HG02623 (cell line): ENCODE measurements around the gene NOS1.

Experiments
- ATAC-seq: cut with Tn5 transposase; IDR thresholded peaks from one replicate; pipeline ENCODE4 v1.9.1; 2021; ENCODE audit warnings: moderate library complexity; ENCODE audit not compliant: unreplicated experiment

The NOS1 gene

DNA sequence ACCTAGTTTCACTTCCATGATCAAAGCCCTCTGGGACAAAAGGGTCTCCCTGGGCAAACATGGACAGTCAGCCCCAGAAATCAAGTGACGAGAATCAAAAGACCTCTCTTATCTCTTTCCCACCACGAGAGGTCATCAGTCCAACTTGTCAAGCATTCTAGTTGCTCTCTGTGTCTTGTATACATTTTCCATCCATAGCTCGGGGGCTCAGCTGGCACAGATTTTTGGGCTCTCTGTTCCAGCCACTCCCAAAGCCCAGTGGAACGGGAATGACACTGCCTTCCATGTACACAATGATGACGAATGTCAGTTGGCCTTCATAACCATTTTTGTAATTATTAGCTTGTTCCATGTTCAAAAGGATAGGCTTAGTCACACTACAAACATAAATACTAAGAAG, 29.7 kb downstream of the NOS1 start:
- no peak for ATAC-seq

DNA sequence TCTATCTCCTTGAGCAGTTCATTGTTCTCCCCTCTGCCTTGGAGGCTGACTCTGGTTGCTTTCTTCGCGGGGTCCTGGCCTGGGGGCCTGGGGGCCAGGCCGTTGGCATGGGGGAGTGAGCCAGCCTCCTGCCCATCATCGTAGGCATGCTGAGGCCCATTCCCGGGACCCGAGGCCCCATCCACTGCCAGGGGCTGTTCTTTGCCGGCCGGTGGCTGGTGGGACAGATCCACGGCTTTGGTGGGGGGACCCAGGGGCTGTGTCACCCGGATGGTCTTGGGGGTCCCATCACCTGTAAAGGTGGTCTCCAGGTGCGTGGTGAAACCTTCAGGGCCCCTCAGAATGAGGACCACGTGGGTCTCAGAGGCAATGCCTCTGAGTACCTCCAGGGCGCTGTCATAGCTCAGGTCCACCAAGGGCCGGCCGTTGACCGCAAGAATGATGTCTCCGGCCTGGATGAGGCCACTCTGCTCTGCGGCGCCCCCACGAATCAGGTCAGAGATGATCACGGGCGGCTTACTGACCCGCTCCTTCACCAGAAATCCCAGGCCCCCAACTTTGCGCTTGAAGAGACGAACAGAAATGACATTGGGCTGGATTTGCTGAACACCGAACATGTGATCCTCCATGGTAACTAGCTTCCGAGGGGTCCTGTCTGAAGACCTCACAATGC, 30.8 kb downstream of the NOS1 start:
- ATAC-seq, result no peak

DNA sequence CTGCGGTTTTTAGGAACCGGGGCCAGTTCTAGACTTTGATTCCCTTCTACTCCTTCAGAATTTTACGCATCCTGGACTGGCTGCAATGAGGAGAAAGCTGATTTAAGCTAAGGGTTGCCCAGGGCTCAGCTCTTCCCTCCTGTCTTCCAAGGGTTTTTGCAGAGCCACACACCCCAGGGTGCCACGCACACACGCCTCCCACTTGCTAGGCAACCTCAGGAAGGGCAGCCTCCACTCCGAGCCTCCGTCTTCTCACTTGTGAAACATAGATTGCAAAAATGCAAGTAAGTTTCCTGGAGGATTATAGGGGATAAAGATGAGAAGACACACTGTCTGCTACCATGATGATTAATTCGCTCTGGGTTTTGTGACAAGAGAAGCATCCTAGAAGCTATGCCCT, 31.7 kb downstream of the NOS1 start:
- no peak for ATAC-seq

DNA sequence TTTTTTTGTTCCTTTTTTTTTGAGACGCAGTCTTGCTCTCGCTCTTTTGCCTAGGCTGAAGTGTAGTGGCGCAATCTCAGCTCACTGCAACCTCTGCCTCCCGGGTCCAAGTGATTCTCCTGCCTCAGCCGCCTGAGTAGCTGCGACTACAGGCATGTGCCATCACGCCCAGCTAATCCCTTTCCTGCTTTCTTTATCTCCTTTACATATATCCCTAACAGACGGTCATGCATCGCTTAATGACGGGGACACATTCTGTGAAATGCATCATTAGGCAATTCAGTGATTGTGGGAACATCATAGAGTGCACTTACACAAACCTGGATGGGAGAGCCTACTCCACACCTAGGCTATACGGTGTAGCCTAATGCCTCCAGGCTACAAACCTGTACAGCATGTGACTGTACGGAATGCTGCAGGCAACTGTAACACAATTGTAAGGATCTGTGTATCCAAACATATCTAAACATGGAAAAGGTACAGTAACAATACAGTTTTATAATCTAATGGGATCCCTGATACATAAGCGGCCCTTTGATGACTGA, 32.8 kb downstream of the NOS1 start:
- ATAC-seq, result no peak

DNA sequence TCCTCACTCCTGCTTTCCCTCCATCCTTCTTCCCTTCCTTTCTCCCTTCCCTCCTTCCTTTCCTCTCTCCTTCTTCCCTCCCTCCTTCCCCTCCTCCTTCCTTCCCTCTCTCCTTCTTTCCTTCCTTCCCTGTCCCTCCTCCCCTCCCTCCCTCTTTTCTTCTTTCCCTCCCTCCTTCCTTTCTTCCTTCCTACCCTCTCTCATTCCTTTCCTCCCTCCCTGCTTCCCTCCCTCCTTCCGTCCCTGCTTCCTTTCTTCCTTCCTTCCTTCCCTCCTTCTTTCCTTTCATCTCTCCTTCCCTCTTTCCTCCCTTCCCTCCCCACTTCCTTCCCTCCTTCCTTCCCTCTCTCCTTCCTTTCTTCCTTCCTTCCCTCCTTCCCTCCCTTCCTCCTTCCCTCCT, 39.0 kb downstream of the NOS1 start:
- no peak for ATAC-seq

DNA sequence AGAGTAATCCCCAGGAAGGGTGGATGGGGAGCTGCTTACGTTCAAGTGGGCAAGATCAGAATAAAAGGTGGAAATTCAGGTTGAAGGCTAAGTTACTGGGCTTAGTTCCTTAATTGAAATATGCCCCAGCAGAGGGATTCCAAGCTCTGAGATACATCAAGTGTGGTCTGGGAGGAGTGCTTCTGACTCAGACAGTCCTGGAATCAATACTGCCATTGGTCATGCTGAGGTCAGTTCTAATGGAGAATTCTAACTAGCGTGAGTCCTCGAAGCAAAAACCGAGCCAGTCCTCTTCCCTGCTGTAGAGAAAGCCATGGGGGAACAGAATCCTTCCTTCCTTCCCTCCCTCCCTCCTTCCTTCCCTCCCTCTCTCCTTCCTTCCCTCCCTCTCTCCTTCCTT, 39.9 kb downstream of the NOS1 start:
- ATAC-seq, result no peak

DNA sequence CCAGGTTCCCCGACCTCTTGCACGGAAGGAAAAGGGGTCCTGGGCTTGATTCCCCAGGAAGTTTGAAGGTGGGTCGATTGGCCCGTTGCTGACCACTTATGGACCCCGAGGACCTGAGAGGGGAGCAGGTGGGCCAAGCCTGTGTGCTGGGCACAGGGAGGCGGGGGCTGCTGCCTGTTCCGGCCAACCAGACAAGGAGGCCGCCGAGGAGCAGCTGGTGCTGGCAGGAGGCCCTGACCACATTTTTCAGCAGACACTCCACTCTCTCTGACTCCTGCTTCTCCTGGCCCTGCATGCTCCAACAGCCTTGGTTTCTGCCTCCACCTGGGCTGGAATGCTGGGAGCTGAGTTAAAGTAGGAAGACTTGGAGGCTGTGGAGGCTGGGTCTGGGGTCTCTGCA, 42.8 kb downstream of the NOS1 start:
- ATAC-seq, result no peak

DNA sequence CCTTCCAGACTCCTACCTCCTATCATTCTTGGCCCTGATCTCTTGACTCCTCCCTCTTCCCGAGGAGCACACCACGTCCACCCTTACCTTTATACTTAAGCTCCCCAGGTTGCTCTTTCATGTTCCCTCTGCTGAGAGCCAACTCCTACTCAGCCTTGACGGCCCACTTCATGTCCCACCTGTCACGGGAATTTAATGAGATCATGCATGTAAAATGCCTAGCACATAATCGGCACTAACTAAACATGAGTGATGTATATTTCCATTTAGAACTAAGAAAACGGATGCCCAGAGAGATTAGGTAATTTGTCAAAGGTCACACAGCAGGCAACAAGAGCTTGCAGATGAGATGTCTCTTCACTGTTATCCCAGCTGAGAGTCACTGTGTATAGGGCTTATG, 45.1 kb downstream of the NOS1 start:
- ATAC-seq, result no peak

DNA sequence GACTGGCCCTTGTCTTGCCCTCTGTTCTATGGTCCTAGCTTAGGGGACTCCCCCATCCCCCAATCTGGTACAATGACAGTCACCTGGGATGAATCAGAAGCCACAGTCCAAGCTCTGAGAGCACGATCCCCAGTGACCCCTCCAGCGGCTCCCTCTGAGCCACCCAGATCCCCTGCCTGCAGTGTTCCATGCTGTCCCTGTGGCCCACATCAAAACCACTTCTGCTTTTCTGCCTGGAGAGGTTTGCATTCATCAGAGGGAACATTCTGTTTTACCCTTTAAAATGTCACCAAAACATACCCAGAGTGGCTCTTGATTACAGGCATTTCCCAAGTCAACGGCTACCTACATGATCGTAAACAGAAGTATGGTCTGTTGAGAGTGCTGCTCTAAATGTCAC, 47.5 kb downstream of the NOS1 start:
- no peak for ATAC-seq

DNA sequence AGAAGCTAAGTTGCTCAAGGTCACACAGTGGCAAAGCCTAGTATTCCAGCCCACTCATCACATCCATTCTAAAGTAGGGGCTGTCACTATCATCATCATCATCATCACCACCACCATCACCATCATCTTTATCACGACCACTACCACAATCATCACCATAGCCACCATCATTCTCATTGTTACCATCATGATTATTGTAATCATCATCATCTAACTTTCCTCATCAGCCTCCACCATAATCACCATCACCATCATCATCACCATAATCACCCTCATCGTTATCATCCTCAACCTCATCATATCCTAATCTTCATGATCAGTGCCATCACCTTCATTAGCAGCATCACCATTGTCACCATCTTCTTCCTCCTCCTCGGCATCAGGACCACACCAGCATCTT, 48.7 kb downstream of the NOS1 start:
- ATAC-seq, result no peak

DNA sequence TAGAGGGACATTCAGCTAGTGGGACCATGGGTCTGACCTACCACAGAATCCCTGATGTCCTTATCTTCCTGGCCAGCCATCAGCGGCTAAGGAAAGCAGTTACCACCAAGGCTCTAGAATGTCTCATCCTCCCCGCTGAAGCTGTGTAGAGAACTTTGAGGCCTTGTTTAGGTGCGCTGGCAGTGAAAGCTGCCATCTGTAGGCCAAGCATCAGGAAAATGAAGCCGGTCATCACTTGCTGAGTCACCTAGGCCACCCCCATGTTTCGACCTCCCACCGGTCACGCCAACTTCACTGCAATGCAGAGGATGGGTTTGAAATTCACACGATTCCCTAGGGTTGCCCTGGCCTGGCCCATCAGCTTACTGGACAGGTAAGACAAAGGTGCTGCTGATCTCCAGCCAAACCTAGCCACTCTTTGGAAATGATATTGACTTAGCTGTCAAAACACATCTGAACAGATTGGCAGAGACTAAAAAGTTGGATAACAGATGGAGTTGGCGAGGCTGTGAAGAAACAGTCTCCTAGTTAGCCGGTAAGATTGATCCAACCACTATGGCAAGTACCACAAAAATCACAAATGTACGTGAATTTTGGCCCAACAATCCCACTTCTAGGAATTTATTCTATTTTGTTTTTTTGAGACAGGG, 52.0 kb downstream of the NOS1 start:
- no peak for ATAC-seq

DNA sequence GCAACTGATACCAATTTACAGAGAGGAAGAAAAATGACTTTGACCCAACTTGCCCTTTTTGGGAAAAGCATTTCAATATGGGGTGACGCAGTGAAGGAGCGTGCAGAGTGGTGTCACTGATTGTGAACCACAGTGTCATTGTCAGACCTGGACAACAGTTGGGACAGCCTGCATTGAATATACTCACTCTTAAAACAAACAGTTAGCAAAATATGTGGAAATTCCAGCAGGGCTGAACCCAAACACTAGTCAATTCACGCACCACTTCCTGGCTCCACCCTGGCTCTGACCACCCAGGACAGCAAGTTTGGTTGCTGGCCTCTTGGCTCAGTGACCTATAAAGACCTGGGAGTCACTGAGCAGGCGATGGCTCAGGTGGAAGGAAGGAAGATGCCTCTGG, 61.3 kb downstream of the NOS1 start:
- no peak for ATAC-seq

DNA sequence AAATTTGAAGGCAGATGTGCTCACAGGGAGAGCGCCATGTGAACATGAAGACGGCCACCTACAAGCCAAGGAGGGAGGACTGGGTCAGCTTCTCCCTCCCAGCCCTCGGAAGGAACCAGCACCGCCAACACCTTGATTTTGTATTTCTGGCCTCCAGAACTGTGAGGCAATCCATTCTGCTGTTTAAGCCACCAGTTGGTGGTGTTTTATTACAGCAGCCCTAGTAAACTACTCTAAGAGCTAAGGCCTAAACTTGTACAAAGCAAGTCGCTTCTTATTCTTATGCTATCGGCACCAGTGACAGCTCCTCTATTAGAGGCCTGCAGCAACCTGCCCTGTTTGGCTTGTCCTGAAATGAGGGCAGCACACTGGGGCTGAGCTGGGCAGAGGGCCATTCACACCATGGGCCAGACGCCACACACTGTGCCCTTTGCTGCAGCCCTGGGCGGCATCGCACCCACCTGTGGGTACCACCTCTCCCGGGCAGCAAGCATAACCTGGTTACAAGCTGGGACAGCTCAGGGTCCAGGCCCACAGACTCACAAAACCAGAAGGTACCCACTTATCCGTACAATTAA, 62.7 kb downstream of the NOS1 start:
- no peak for ATAC-seq

DNA sequence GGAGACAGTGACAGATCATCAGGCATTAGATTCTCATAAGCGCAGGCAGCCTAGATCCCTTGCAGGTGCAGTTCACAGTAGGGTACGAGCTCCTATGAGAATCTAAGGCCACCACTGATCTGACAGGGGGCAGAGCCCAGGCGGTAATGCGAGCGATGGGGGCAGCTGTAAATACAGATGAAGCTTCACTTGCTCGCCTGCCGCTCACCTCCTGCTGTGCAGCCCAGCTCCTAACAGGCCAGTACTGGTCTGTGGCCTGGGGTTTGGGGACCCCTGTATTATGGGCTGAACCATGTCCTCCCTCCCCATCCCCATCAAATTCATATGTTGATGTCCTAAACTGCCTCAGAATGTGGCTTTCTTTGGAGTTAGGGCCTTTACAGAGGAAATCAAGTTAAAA, 63.2 kb downstream of the NOS1 start:
- ATAC-seq, result no peak

DNA sequence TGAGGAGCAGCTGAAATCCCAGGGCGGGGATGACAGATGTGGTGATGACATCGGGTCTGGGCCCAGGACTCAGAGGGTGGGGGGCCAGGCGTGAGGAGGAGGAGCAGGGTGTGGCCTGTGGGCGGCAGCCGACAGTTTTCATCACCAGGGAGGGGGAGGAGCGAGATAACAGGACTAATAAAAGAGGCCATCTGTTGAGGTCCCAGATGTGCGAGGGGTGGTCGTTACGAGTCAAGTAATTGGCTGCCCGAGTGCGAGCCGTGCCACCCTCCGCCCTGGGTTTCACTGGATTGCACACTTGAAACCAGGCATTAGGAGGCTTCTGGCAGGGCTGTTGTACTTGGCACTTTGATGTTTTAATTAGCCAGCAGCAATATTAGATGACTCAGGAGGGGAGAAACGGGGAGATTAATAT, 67.2 kb downstream of the NOS1 start:
- no peak for ATAC-seq

DNA sequence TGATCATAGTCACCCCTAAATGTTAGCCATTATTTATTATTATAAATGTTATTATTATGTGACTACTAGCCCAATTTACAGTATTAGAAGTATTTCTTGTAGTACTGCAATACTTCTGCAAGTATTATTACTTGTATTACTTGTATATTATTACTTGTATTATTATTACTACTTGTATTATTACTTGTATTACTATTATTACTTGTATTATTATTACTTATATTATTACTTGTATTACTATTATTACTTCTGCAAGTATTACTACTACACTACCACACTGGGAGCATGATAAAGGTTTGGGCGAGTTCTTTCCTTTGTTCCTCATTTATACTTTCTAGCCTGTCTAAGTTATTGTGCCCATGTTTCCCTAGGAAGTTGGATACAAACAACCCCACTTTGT, 67.9 kb downstream of the NOS1 start:
- no peak for ATAC-seq

DNA sequence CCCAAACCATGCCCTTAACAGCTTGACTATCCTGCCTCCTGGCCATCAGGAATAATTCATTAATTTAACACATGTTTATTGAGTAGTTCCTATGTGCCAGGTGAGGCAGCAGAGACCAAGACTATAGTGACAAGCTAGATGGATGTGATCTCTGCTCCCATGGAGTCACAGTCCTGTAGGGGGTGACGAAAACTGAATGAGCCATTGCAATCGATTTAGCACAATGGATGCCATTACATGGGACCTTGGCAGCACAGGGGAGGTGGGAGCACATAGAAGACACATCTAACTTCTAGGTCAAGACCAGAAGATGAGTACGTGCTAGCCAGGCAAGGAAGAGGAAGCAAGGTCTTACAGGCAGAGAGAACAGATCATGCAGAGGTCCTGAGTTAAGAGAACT, 68.7 kb downstream of the NOS1 start:
- no peak for ATAC-seq

DNA sequence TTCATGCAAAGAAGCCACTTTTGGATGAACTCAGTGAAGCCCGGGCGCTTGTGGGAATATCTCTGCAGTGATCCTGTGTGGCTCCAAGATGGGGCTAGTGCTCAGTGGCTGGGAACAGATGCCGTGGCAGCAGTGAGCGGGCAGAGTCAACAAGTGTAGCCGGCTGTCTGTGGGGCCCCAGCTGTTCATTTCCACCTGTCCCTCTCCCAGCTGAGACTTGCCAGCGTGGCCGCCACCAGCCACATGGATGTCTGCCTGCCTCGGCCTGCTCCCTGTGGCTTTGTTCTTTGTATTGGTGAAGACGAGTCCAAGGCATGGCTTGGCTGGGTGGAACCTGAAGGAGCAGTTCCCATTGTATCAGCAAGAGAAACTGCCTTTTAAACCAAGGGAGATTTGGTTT, 77.3 kb downstream of the NOS1 start:
- ATAC-seq, result no peak

DNA sequence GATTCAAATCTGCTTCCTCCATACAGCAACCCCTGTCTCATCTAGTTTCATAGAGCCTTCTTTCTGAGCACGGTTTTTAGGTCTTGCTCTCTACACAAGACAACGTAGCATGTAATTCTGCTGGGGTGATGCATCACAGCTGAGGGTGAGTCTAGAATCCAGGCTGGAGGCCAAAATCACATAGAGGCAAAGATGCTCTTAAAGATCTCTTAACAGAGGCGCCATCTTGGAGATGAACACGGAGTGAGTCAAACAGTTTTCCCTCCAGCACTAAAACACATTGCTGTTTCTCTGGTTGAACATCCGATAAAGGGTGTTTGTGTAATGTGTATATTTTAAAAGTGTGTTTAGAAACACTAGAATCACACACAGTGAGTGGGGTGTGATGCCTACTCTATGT, 78.9 kb downstream of the NOS1 start:
- ATAC-seq, result no peak

DNA sequence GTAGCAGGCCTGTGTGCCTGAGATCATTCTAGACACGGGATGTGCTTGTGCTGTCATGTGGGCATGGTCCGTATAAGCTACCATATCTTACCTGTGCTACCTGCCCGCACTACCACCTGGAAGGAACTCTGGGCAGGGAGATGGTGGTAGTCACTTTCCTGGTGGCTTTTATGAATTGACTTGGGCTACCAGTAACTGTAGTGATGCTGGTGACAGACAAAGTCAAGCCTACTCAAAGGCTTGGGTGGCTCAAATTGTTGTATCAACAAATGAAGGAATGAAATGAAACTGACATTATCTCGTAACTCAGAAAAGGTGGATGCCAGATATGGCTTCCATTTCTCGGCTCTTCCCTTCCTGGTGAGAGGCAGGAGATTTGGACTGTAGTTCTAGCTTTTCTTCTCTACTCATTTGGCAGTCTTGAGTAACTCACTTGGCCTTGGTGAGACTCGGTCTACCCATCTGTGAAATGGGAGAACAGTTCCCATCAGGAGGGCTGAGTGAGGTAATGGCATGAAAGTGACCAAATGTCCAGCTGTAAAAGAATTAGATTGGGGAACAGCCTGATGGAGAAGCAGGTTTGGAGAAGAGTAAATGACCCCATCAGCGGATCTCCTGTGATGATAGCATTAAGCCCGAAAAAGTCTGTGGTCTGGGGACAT, 81.3 kb downstream of the NOS1 start:
- no peak for ATAC-seq

DNA sequence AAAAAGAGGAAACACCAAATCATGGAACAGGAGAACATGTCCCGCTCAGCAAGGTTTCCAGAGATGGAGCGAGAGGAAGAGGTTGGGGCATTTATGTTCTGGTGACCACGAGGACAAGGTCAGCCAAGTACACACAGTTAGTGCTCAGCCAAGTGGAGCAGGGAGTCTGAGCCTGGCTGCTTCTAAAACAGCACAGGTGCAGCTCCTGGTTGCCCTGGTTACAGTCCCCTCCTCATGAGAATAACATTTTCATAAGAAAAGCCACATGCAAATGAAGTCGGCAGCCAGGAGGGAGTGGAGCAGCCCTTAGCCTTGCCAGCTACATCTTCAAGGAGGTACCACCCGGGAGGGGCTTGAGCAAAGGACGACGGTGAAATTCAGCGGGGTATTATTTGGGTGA, 81.8 kb downstream of the NOS1 start:
- ATAC-seq, result no peak

DNA sequence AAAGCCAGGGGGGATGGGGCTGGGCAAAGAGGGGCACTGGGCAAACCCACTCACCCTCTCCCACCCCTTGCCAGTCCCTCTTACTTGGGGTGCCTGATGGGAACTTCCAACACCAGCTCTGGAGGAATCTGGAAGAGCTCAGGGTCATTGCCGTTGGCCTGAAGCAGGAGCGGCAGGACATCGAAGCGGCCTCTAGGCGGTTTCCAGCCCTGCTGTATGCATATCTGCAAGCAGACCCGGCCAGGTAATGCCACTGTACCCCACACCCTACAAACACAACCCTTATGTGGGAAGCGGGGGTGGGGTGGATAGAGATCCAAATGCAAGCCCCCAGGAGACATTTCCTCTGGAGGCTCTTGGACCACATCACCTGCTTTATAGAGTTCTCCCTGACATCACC, 83.6 kb downstream of the NOS1 start:
- no peak for ATAC-seq
